Endothelial cell of umbilical vein (primary cell): ENCODE measurements around the gene TOLLIP. TPM values are rescaled to one million over a fixed set of nuclear protein-coding genes. Genes with fewer than 3 reads are reported as not detected.

ENCODE experiments used
- BruUV-seq: library from RNA; stranded (reverse); fragments of 400-500 nt; replicated peaks from 2 replicates; lab custom pipeline; 2021; lab: Mats Ljungman, UMichigan
- CTCF ChIA-PET: fragments of 300-600, 350-600 bp; sonication (Branson Sonifier 250); formaldehyde crosslinking; loops from one replicate; lab custom pipeline; 2021; ENCODE audit warnings: antibody characterized with exemption, inconsistent platforms; lab: Charles Lee
- POLR2A ChIA-PET: fragments of 300-600, 350-600 bp; sonication (Branson Sonifier 250); formaldehyde crosslinking; loops from one replicate; lab custom pipeline; 2021; ENCODE audit warnings: antibody characterized with exemption, inconsistent platforms; lab: Charles Lee
- DNase-seq: peaks from one replicate; pipeline ENCODE4 v3.0.0-alpha.2; 2011; ENCODE audit warnings: low read depth, low spot score
- FAIRE-seq: peaks from 2 replicates; lab custom pipeline; 2011; peaks lifted over from hg19 to GRCh38; lab: Jason Lieb, UNC
- H2AFZ ChIP-seq: 2 replicates; pipeline ENCODE4 v1.6.0; 2012; ENCODE audit warnings: low read depth, low read length, control low read depth, inconsistent platforms
- H3K27ac ChIP-seq: 2 replicates; pipeline ENCODE4 v1.5.1; 2011; ENCODE audit warnings: low read depth, mild to moderate bottlenecking, control low read depth, low read length, moderate library complexity; ENCODE audit not compliant: insufficient read depth
- H3K27me3 ChIP-seq, 2 experiments: 2 replicates each; pipeline versions ENCODE4 v1.6.0 to v1.6.1; 2011; ENCODE audit warnings: low read length in 2 of 2, mixed read lengths in 1 of 2; ENCODE audit not compliant: control insufficient read depth in 2 of 2, insufficient read depth in 2 of 2
- H3K36me3 ChIP-seq, 2 experiments: 2 replicates in 1 of 2; 3 replicates in 1 of 2; pipeline ENCODE4 v1.5.1; 2011; ENCODE audit warnings: low read length in 2 of 2, mild to moderate bottlenecking in 1 of 2, moderate library complexity in 1 of 2; ENCODE audit not compliant: control insufficient read depth in 2 of 2, insufficient read depth in 2 of 2; ENCODE audit errors: extremely low read depth in 1 of 2
- H3K4me1 ChIP-seq: 3 replicates; pipeline ENCODE4 v1.5.1; 2011; ENCODE audit warnings: mild to moderate bottlenecking, low read length; ENCODE audit not compliant: control insufficient read depth, insufficient read depth; ENCODE audit errors: extremely low read depth
- H3K4me2 ChIP-seq: 2 replicates; pipeline ENCODE4 v1.6.1; 2011; ENCODE audit warnings: low read length, control low read depth, mixed read lengths; ENCODE audit not compliant: insufficient read depth
- H3K4me3 ChIP-seq, 3 experiments: fragments of 200-600 bp in 1 of 3; sonication (generic), shearing (Covaris generic) in 1 of 3; replicated peaks in 1 of 3; 2 replicates each; pipeline ENCODE4 v1.5.1; 2011 to 2016; ENCODE audit warnings: control low read depth in 3 of 3, low read length in 3 of 3, mild to moderate bottlenecking in 2 of 3, inconsistent platforms in 1 of 3, low read depth in 1 of 3, moderate library complexity in 1 of 3; ENCODE audit not compliant: insufficient read depth in 1 of 3
- H3K79me2 ChIP-seq: 2 replicates; pipeline ENCODE4 v1.6.0; 2012; ENCODE audit warnings: low read length, inconsistent platforms; ENCODE audit not compliant: control insufficient read depth, insufficient read depth
- H3K9ac ChIP-seq: replicated peaks from 2 replicates; pipeline ENCODE3; 2011; ENCODE audit warnings: low read length, control low read depth; ENCODE audit not compliant: insufficient read depth; ENCODE audit errors: extremely low read depth
- H3K9me1 ChIP-seq: replicated peaks from 3 replicates; pipeline ENCODE4 v1.6.0; 2011; ENCODE audit warnings: mild to moderate bottlenecking, low read length; ENCODE audit not compliant: control insufficient read depth, insufficient read depth; ENCODE audit errors: extremely low read depth
- H3K9me3 ChIP-seq: replicated peaks from 2 replicates; pipeline ENCODE4 v1.5.1; 2012; ENCODE audit warnings: low read length, inconsistent platforms; ENCODE audit not compliant: control insufficient read depth, insufficient read depth
- H4K20me1 ChIP-seq: replicated peaks from 2 replicates; pipeline ENCODE3; 2011; ENCODE audit warnings: mild to moderate bottlenecking, low read length; ENCODE audit not compliant: control insufficient read depth, insufficient read depth; ENCODE audit errors: extremely low read depth
- EZH2 ChIP-seq: IDR thresholded peaks from 2 replicates; pipeline ENCODE4 v1.6.1; 2012; ENCODE audit warnings: borderline replicate concordance, low read depth, mild to moderate bottlenecking, moderate library complexity, low read length, inconsistent platforms; ENCODE audit not compliant: severe bottlenecking
- FOS ChIP-seq: IDR thresholded peaks from 2 replicates; pipeline ENCODE4 v1.6.1; 2011; ENCODE audit warnings: mild to moderate bottlenecking, low read length, moderate library complexity, borderline replicate concordance; ENCODE audit not compliant: insufficient read depth
- GATA2 ChIP-seq: IDR thresholded peaks from 2 replicates; pipeline ENCODE4 v1.7.0; 2011; ENCODE audit warnings: low read depth, mild to moderate bottlenecking, moderate library complexity, mixed read lengths, low read length; ENCODE audit not compliant: insufficient read length, insufficient read depth
- JUN ChIP-seq: IDR thresholded peaks from 2 replicates; pipeline ENCODE4 v1.6.1; 2011; ENCODE audit warnings: borderline replicate concordance, low read depth; ENCODE audit not compliant: insufficient read length, insufficient read depth
- MYC ChIP-seq: IDR thresholded peaks from one replicate; pipeline ENCODE4 v1.6.1; 2011; ENCODE audit warnings: mild to moderate bottlenecking, low read depth, low read length
- POLR2A ChIP-seq: IDR thresholded peaks from 2 replicates; pipeline ENCODE4 v1.6.1; 2012; ENCODE audit warnings: low read depth, mild to moderate bottlenecking, control low read depth, low read length
- POLR2AphosphoS5 ChIP-seq: IDR thresholded peaks from 2 replicates; pipeline ENCODE4 v1.6.1; 2012; ENCODE audit warnings: low read depth, mild to moderate bottlenecking, control low read depth, low read length, moderate library complexity; ENCODE audit not compliant: insufficient read depth
- dilution Hi-C: fragments of 300-500 bp; cut with MboI; formaldehyde crosslinking; loops from one replicate; pipeline ENCODE4 v1.15.0; 2019; ENCODE audit warnings: low sequenced_read_pairs; ENCODE audit not compliant: extremely low pct_ligation_motif_present
- intact Hi-C: fragments of 100-400 bp; cut with micrococcal nuclease; formaldehyde crosslinking; loops from one replicate; pipeline ENCODE4 v1.10.0; 2022
- polyA plus RNA-seq, 4 experiments: library from polyadenylated mRNA; depleted of rRNA in 3 of 4; stranded (reverse) in 3 of 4; unstranded in 1 of 4; fragments of >200 nt; gene quantifications; 2 replicates each; pipeline versions ENCODE4 v1.2.1 to v1.2.3, GENCODE V29; 2011 to 2012; ENCODE audit warnings: missing spikeins in 1 of 4
- total RNA-seq: library from RNA; stranded (reverse); gene quantifications from 2 replicates; pipeline ENCODE4 v1.2.3, GENCODE V29; 2021
- TF ChIP-seq, protein P1 (sequence below), 2 donors: IDR thresholded peaks; 1 replicate in 1 of 2; 2 replicates in 1 of 2; pipeline ENCODE4 v1.5.1; 2011; ENCODE audit warnings: low read length in 2 of 2, mild to moderate bottlenecking in 2 of 2, moderate library complexity in 2 of 2, control low read depth in 1 of 2, inconsistent platforms in 1 of 2, low read depth in 1 of 2; ENCODE audit not compliant: insufficient read depth in 1 of 2; ENCODE audit errors: extremely low read depth in 1 of 2
- TF ChIP-seq, protein P2 (sequence below): IDR thresholded peaks from 2 replicates; pipeline ENCODE4 v1.6.1; 2011; ENCODE audit not compliant: insufficient read depth, insufficient read length

The TOLLIP gene
- total and polyA plus RNA-seq, 2 donors (not counting 3 experiments of a cell fraction or from before 2014, with no cell fraction given), result 49.6 to 64.8 TPM

DNA sequence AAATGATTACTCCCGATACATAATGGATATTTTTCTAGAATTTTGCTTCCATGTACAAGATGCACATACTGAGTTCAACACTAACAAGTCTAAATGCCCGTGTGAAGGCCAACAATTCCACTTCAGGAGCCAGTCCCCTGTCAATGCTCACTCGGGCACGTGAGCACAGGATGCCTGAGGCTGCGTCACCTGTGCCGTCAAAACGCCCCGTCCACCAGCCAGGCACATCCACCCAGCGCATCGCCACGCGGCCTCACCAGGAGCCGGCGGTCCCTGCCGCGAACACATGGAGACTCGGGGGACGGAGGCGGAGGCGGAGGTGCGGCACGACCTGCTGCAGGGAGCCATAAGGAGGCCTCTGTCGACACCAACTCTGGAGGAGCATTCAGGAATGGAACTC lies 9.8 kb downstream of the TOLLIP start:
- ChIA-PET POLR2A (no interaction called here), CTCF (interaction anchor here (1.4 kb wide), 1 partner anchor 10 kb away, joined by 3 read pairs; the partner anchor contains the start of gene TOLLIP)
- dilution Hi-C loops, result no loop called here
- Histone ChIP-seq H3K9ac (no peak overlapping the region), H4K20me1 (no peaks in the 10 kb centered on the region), H3K79me2 (peaks cover 68% of the 10 kb centered on the region), H3K4me1 (peaks cover 6% of the 10 kb centered on the region), H3K9me3 (no peaks in the 10 kb centered on the region), H3K27ac (no peak overlapping the region), H3K27me3 (no peaks in the 10 kb centered on the region), H3K4me2 (no peak overlapping the region), H3K4me3 (no peak overlapping the region), H3K9me1 (no peaks in the 10 kb centered on the region), H2AFZ (no peak overlapping the region), H3K36me3 (peaks cover 2 to 6% of the 10 kb centered on the region in 2 experiments)
- no peak for TF ChIP-seq JUN
- TF ChIP-seq GATA2, result no peak
- TF ChIP-seq EZH2, result no peak
- TF ChIP-seq, protein P1, sequence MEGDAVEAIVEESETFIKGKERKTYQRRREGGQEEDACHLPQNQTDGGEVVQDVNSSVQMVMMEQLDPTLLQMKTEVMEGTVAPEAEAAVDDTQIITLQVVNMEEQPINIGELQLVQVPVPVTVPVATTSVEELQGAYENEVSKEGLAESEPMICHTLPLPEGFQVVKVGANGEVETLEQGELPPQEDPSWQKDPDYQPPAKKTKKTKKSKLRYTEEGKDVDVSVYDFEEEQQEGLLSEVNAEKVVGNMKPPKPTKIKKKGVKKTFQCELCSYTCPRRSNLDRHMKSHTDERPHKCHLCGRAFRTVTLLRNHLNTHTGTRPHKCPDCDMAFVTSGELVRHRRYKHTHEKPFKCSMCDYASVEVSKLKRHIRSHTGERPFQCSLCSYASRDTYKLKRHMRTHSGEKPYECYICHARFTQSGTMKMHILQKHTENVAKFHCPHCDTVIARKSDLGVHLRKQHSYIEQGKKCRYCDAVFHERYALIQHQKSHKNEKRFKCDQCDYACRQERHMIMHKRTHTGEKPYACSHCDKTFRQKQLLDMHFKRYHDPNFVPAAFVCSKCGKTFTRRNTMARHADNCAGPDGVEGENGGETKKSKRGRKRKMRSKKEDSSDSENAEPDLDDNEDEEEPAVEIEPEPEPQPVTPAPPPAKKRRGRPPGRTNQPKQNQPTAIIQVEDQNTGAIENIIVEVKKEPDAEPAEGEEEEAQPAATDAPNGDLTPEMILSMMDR (IDR thresholded peaks at IDR 0.05; ENCODE audit: extremely low read depth in 1 of 2, insufficient read depth in 1 of 2, low read depth in 1 of 2, low read length in 2 of 2), result no peak
- no peak for TF ChIP-seq MYC
- no peak for TF ChIP-seq FOS
- TF ChIP-seq, protein P2, sequence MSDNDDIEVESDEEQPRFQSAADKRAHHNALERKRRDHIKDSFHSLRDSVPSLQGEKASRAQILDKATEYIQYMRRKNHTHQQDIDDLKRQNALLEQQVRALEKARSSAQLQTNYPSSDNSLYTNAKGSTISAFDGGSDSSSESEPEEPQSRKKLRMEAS, result no peak
- no peak for TF ChIP-seq POLR2AphosphoS5
- TF ChIP-seq POLR2A, result no peak
- FAIRE-seq, result no peak
- intact Hi-C loops, result loop anchor here (10.0 kb wide), 2 partner anchors 85 to 275 kb away; partner anchors contain the start of genes BRSK2 and DUSP8
- DNase-seq, result no peak
- no TSS peak for BruUV-seq
